KMS-11 (cell line): ENCODE measurements around the gene MSANTD2.

ENCODE experiments used
- H2AFZ ChIP-seq: fragments of 200-600 bp; sonication (generic); 2 replicates; pipeline ENCODE4 v1.6.1; 2016; ENCODE audit warnings: antibody characterized with exemption, mixed run types, low read depth
- H3K27ac ChIP-seq: fragments of 200-600 bp; sonication (generic); 2 replicates; pipeline ENCODE4 v1.6.1; 2016; ENCODE audit warnings: mild to moderate bottlenecking, mixed run types
- H3K27me3 ChIP-seq: fragments of 200-600 bp; sonication (generic); 2 replicates; pipeline ENCODE4 v1.6.1; 2017; ENCODE audit warnings: mild to moderate bottlenecking, low read depth, mixed run types, moderate library complexity; ENCODE audit not compliant: insufficient read depth
- H3K36me3 ChIP-seq: fragments of 200-600 bp; sonication (generic); 2 replicates; pipeline ENCODE4 v1.6.1; 2017; ENCODE audit warnings: mild to moderate bottlenecking, mixed run types; ENCODE audit not compliant: insufficient read depth
- H3K4me1 ChIP-seq: fragments of 200-600 bp; sonication (generic); 2 replicates; pipeline ENCODE4 v1.6.1; 2016; ENCODE audit warnings: mild to moderate bottlenecking, low read depth, mixed run types; ENCODE audit not compliant: poor library complexity, severe bottlenecking
- H3K4me2 ChIP-seq: fragments of 200-600 bp; sonication (generic); 2 replicates; pipeline ENCODE4 v1.7.0; 2016; ENCODE audit warnings: mild to moderate bottlenecking, mixed run types
- H3K4me3 ChIP-seq: fragments of 200-600 bp; sonication (generic); IDR thresholded peaks from 2 replicates; pipeline ENCODE4 v1.6.1; 2017; ENCODE audit warnings: low read depth, low read length, mixed read lengths; ENCODE audit not compliant: insufficient read depth
- H3K79me2 ChIP-seq: fragments of 200-600 bp; sonication (generic); 2 replicates; pipeline ENCODE4 v1.6.1; 2016; ENCODE audit warnings: low read depth, mixed run types; ENCODE audit not compliant: insufficient read depth
- H3K9ac ChIP-seq: fragments of 200-600 bp; sonication (generic); 2 replicates; pipeline ENCODE4 v1.6.1; 2016; ENCODE audit warnings: mild to moderate bottlenecking, mixed run types
- H4K20me1 ChIP-seq: fragments of 200-600 bp; sonication (generic); 2 replicates; pipeline ENCODE4 v1.6.1; 2016; ENCODE audit warnings: mild to moderate bottlenecking, mixed run types; ENCODE audit not compliant: insufficient read depth
- CTCF ChIP-seq: fragments of 200-600 bp; sonication (generic); conservative IDR thresholded peaks from 2 replicates; pipeline ENCODE4 v1.6.1; 2017; ENCODE audit warnings: low read depth, mild to moderate bottlenecking, antibody characterized with exemption, low read length, moderate library complexity, mixed read lengths

The MSANTD2 gene

DNA sequence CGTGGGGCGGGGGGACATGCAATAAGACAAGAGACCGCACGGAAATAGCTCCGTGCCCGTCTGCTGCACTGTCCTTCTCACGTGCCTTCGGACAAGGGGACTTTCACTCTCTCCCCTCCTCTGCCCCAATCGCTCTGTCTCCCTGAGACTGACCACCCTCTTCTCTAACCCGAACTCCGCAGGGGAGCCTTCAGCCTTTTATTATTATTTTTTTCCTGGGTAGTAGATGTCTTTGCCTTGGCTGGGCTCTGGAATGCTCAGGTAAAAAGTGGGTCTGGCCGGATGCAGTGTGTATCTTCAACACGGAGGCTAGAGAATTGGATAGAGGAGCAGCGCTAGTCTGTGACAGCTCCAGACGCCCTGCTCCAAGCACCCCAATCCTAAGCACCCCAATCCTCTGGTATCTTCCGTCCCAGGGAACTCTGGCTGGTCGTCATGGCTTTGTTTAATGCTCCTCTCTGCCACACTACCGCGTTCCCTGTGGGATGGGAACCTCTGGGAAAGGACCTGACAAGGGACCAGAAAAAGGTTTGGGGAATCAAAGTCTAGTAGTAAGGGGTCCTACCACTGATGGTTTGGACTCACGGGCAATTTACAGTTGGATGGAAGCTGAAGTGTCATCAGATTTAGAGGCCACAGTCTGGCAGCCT lies 39.9 kb upstream of the MSANTD2 start:
- H3K4me2 ChIP-seq, result no peak overlapping the region
- no peak overlapping the region for H3K27ac ChIP-seq
- H3K36me3 ChIP-seq, result no peaks in the 10 kb centered on the region
- H3K9ac ChIP-seq, result no peak overlapping the region
- H3K4me3 ChIP-seq, result no peak overlapping the region
- H3K79me2 ChIP-seq, result no peaks in the 10 kb centered on the region
- peaks cover 7% of the 10 kb centered on the region for H3K4me1 ChIP-seq
- H2AFZ ChIP-seq, result no peak overlapping the region
- H4K20me1 ChIP-seq, result no peaks in the 10 kb centered on the region
- TF ChIP-seq CTCF, result no peak
- H3K27me3 ChIP-seq, result no peaks in the 10 kb centered on the region

GRCh38 chr11:124839128-124839971 lies 39.1 kb upstream of the MSANTD2 start:
- no peak for TF ChIP-seq CTCF
- H2AFZ ChIP-seq, result no peak overlapping the region
- H3K4me3 ChIP-seq, result no peak overlapping the region
- no peak overlapping the region for H3K27ac ChIP-seq
- no peak overlapping the region for H3K4me2 ChIP-seq
- H3K9ac ChIP-seq, result no peak overlapping the region
- no peaks in the 10 kb centered on the region for H3K79me2 ChIP-seq
- no peaks in the 10 kb centered on the region for H3K27me3 ChIP-seq
- H3K36me3 ChIP-seq, result no peaks in the 10 kb centered on the region
- no peaks in the 10 kb centered on the region for H4K20me1 ChIP-seq
- peaks cover 7% of the 10 kb centered on the region for H3K4me1 ChIP-seq

- Histone ChIP-seq H3K79me2 (no peaks in the 10 kb centered on the region), H2AFZ (no peak overlapping the region), H3K4me2 (no peak overlapping the region), H3K9ac (no peak overlapping the region), H4K20me1 (no peaks in the 10 kb centered on the region), H3K36me3 (no peaks in the 10 kb centered on the region), H3K27ac (no peak overlapping the region), H3K27me3 (no peaks in the 10 kb centered on the region), H3K4me3 (no peak overlapping the region), H3K4me1 (peaks cover 7% of the 10 kb centered on the region)
- TF ChIP-seq CTCF, result no peak
These were observed 38.6 kb upstream of the MSANTD2 start for GRCh38 chr11:124838805-124839127.

DNA sequence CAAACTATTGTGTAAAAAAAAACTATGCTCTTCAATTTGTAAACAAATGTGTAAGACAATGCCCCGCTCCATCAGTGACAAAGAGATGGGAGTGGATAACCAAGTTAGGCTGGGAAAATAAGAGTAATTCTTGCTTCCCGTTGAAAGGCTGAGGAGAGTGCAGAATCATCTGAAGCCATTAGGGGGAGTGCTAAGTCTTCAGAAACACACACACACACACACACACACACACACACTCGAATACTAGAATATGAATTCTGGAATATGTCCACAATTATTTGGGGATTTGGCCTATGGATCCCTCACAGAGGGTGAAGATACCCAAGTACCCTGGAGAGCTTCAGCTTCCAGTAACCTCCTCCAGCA lies 37.3 kb upstream of the MSANTD2 start:
- no peak overlapping the region for H2AFZ ChIP-seq
- 0 out of 2 replicates have a peak, but pooled peaks have one; percentile 46 for TF ChIP-seq CTCF
- H3K27me3 ChIP-seq, result no peaks in the 10 kb centered on the region
- H3K9ac ChIP-seq, result no peak overlapping the region
- peak overlapping the region; percentile 28; the same call in 1 of the 2 replicates for H3K4me2 ChIP-seq
- no peaks in the 10 kb centered on the region for H4K20me1 ChIP-seq
- H3K27ac ChIP-seq, result peak overlapping the region; percentile 86; the same call in 1 of the 2 replicates
- H3K4me3 ChIP-seq, result no peak overlapping the region
- H3K4me1 ChIP-seq, result peaks cover 7% of the 10 kb centered on the region
- no peaks in the 10 kb centered on the region for H3K36me3 ChIP-seq
- no peaks in the 10 kb centered on the region for H3K79me2 ChIP-seq
